DND-41 (cell line): ENCODE results near the gene SPATA31E1.
"Not testable (repeated sequence)": the region's sequence is repeated elsewhere in the genome, so short reads cannot be mapped to it uniquely, and the experiment has no call there.

Experiments used
- CTCF ChIP-seq: IDR thresholded peaks from 2 replicates; pipeline ENCODE4 v1.5.1; 2012; ENCODE audit warnings: borderline replicate concordance, low read length, moderate library complexity, mild to moderate bottlenecking; ENCODE audit not compliant: poor library complexity, severe bottlenecking; ENCODE audit errors: extremely low read depth
- EZH2 ChIP-seq: IDR thresholded peaks from 3 replicates; pipeline ENCODE4 v1.6.1; 2012; ENCODE audit warnings: borderline replicate concordance, low read depth, mild to moderate bottlenecking, moderate library complexity, low read length, inconsistent platforms; ENCODE audit not compliant: severe bottlenecking

- TF ChIP-seq CTCF, EZH2: not testable (repeated sequence)
Observed at GRCh38 chr9:87851186-87851585, 31.5 kb upstream of the SPATA31E1 start.
